GM18505 (cell line): Measurements from ENCODE around the gene ZNF524.
"Not testable (repeated sequence)": the region's sequence is repeated elsewhere in the genome, so short reads cannot be mapped to it uniquely, and the experiment has no call there.

ENCODE experiments used
- ATAC-seq: cut with Tn5 transposase; IDR thresholded peaks from one replicate; pipeline ENCODE4 v1.9.1; 2021; ENCODE audit not compliant: unreplicated experiment
- POLR2A ChIP-seq: IDR thresholded peaks from 4 replicates; pipeline ENCODE4 v1.6.1; 2011; ENCODE audit warnings: borderline replicate concordance; ENCODE audit not compliant: insufficient read depth, insufficient read length; ENCODE audit errors: extremely low read depth

The ZNF524 gene

GRCh38 chr19:55578031-55578760, 21.9 kb upstream of the ZNF524 start:
- no peak for TF ChIP-seq POLR2A
- ATAC-seq: no peak

- TF ChIP-seq POLR2A: no peak
- ATAC-seq: no peak
Observed at GRCh38 chr19:55578761-55579747, 21.0 kb upstream of the ZNF524 start.

DNA sequence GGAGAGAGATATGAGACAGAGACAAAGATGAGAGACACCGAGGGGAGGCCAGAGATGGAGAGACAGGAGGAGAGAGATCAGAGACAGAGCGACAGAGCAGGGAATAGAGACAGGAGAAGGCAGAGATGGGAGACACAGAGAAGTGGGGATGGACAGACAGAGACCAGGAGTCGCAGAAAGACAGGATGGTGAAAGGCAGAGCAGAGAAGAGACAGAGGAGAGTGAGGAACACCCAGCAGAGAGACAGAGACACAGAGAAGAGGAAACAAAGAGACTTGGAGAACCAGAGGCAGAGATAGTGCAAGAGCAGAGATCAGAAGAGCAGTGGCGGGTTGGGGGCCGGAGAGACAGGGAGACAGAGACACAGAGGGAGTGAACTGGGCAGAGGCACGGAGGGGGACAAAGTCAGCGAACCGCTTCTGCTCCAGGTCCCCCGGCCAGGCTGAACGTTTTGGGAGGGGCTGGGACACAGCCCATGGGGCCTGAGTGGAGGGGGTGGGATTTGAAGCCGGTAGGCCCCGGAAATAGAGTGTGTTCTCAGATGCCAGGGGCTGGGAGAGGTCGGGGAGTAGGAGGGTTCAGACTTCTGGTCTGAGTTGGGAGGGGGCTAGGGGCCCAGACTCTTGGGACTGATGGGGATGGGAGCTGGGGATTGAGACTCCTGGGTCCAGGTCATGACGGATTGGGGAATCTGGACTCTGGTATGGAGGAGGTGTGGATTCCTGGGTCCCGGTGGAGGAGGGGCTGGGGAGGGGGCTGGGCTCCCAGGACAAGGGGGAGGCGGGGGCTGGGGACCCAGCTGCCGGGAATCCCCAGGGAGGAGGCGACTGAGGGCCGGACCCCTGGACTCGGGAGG, 20.1 kb upstream of the ZNF524 start:
- no peak for ATAC-seq
- TF ChIP-seq POLR2A: peak; percentile 19

GRCh38 chr19:55580628-55581144, 19.4 kb upstream of the ZNF524 start, which contains the start of gene ZNF579:
Gene ZNF579 (minus strand): TSS chr19:55580848. CDS start chr19:55579639, 1,209 bp downstream.
- TF ChIP-seq POLR2A: peak; percentile 69
- ATAC-seq: no peak

DNA sequence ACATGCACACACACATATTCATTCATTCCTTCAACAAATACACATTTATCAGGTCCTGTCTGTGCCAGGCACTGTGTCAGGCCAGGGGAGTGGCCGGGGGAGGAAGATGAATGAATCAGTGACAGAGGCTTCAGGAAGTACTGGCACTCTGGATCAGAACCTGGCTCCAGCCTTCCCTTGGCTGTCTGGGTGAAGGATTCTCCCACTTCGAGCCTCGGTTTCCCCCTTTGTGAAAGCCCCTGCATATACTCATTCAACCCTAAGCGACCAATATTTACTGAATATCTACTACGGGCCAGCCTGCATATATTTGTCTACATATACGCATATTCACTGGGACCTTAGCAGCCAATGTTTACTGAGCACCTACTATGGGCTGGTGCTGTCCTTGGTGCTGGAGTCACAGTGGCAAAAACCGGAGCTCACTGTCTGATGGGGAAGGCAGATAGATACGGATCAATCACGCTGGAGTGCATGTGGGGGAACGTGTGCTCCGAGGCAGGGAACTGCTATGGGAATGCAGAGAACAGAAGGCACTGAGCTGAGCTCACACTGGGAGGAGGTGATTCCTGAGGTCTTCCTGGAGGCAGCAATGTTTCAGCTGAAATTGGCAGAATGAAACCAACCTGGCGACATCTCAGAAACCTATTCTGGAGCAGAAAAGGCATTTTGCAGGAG, 18.8 kb upstream of the ZNF524 start:
- no peak for ATAC-seq
- TF ChIP-seq POLR2A: no peak

- no peak for TF ChIP-seq POLR2A
Observed at GRCh38 chr19:55581823-55582223, 18.3 kb upstream of the ZNF524 start.

DNA sequence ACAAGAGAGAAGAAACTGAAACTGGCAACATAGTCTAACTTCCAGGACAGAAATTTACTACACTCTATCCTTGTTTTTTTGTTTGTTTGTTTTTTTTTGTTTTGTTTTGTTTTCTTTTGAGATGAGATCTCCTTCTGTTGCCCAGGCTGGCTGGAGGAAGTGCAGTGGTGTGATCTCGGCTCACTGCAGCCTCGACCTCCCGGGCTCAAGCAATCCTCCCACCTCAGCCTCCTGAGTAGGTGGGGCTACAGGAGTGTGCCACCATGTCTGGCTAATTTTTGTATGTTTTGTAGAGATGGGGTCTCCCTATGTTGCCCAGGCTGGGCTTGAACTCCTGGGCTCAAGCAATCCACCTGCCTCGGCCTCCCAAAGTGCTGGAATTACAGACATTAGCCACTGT, 17.8 kb upstream of the ZNF524 start:
- not testable (repeated sequence) for ATAC-seq

More at GRCh38 chr19:55581823-55582223, 18.3 kb upstream of the ZNF524 start:
- no peak for ATAC-seq

GRCh38 chr19:55583897-55584296, 16.2 kb upstream of the ZNF524 start:
- not testable (repeated sequence) for ATAC-seq

- TF ChIP-seq POLR2A: no peak
Observed at GRCh38 chr19:55584871-55585270, 15.2 kb upstream of the ZNF524 start.

GRCh38 chr19:55585658-55586339, 14.3 kb upstream of the ZNF524 start:
- no peak for ATAC-seq
- TF ChIP-seq POLR2A: no peak

More at GRCh38 chr19:55584871-55585270, 15.2 kb upstream of the ZNF524 start:
- ATAC-seq: no peak

GRCh38 chr19:55586976-55587668, 13.0 kb upstream of the ZNF524 start:
- ATAC-seq: peak; percentile 92
- no peak for TF ChIP-seq POLR2A
